Cardiac fibroblast (primary cell): ENCODE results near the gene GNAO1.

Experiments
- DNase-seq, 2 donors: peaks; one replicate each; pipeline versions ENCODE4 v3.0.0 to v3.0.0-alpha.2; 2010; ENCODE audit warnings: low read depth in 2 of 2
- H3K4me3 ChIP-seq, 2 donors: replicated peaks in 1 of 2; 1 replicate in 1 of 2; 2 replicates in 1 of 2; pipeline ENCODE4 v1.5.1; 2011; ENCODE audit warnings: low read depth in 2 of 2, low read length in 2 of 2, mild to moderate bottlenecking in 2 of 2, moderate library complexity in 1 of 2
- TF ChIP-seq, protein P1 (sequence below): IDR thresholded peaks from one replicate; pipeline ENCODE4 v1.5.1; 2011; ENCODE audit warnings: low read depth, mild to moderate bottlenecking, low read length, inconsistent platforms

GNAO1 gene

DNA sequence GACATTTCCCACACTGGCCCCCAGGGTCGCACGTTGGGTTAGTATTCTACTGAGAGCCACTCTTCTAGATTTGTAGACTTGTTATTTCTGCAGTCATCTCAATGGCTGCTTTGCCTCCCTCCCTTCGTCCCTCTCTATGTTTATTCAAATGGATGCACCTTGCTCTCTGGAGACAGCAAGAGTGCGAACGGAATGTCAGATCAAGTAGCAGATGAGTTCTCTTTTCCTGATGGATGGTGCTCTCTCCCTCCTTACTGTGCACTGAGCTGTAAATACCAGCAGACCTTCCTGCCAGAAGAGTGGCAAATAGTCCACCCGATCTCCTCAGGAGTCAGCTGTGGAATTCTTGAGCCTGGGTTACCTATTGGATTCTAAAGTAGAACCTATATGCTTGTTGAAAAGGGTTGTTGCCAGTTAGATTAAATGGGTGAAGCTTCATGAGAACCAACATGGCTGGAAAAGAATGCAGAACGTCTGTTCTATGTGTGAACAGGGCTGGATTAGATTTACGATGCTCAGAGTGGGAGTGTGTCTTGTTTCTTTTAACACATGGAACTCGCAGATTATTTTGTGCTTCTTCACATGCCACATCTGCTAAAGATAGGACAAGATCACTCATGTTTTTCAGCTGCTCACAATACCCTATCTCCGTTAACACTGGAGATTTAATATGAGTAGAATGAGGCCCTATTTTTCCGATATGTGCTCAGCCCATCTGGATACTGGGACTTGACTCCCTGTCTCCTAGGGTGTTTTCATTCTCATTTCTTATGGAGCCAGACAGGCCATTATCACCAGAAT is 6.1 kb downstream of the GNAO1 start:
- no peak overlapping the region for H3K4me3 ChIP-seq
- TF ChIP-seq, protein P1, sequence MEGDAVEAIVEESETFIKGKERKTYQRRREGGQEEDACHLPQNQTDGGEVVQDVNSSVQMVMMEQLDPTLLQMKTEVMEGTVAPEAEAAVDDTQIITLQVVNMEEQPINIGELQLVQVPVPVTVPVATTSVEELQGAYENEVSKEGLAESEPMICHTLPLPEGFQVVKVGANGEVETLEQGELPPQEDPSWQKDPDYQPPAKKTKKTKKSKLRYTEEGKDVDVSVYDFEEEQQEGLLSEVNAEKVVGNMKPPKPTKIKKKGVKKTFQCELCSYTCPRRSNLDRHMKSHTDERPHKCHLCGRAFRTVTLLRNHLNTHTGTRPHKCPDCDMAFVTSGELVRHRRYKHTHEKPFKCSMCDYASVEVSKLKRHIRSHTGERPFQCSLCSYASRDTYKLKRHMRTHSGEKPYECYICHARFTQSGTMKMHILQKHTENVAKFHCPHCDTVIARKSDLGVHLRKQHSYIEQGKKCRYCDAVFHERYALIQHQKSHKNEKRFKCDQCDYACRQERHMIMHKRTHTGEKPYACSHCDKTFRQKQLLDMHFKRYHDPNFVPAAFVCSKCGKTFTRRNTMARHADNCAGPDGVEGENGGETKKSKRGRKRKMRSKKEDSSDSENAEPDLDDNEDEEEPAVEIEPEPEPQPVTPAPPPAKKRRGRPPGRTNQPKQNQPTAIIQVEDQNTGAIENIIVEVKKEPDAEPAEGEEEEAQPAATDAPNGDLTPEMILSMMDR: no peak
- DNase-seq: no peak

DNA sequence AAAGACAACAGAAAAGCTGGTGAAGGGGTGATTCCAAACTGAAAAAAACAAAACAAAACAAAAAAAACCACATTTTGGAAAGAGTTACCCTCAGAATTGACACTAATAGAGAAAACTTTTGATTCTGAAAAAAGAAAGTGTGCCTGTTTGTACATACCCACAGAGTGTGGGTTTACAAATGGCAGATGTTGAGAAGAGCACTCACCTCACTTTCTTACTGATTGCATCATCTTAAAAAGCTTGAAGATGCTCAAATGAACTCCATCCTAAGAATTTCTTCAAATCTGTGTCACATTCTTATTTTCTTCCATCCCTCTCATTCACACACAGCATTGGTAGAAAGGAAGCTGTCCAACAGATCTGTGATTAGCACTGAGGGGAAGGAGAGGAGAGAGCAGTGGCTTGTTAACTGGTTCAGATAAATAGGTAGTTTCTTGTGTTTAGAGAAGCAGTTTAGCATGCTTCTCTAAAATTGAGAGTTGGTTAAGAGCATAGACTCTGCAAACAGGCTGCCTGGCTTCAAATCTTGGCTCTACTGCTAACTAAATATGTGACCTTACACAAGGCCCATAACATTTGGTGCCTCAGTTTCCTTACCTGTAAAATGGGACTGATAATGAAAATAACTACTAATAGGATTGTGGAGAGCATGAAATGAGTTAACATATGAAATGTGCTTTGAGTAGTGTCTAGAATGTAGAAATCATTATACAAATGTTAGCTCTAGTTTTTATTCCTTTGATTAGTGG is 6.9 kb downstream of the GNAO1 start:
- no peak for DNase-seq
- no peak overlapping the region for H3K4me3 ChIP-seq
- TF ChIP-seq, protein P1: no peak

DNA sequence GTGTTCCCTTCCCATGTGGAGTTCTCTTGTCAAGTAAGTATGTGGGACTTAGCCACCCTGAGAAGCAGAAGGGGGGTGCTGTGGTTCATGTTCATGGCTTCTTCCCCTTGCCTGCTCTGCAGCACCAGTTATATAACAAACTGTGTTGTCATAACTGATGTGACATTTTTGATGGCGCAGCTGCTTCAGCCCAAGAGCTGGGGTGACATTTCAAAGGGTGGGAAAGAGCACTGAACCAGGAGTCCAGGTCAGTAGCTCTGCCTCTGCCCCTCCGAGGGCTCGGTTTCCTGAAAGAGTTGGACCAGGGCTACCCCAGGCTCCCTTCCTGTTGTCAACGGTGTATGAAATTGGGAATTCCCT is 7.4 kb downstream of the GNAO1 start:
- no peak for DNase-seq
- TF ChIP-seq, protein P1: no peak
- H3K4me3 ChIP-seq: no peak overlapping the region

DNA sequence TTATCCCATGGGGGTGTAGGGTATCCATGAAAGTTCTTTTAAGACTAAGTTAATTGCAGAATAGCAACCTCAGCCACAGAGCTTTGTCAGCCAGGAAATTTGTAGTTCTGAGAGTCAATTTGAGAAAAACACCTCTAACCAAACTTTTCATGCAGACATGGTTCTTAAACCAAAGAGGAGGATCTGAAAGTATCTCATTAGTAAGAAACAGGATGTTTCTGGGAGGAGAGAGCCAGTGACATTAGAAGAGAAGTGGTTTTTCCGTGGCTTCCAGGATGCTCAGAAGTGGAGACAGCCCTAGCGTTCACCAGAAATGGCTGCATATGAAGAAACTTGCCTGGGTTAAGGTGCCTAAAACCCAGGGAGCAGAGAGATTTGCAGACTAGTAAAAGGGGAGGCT is 7.9 kb downstream of the GNAO1 start:
- H3K4me3 ChIP-seq: no peak overlapping the region
- DNase-seq: no peak
- TF ChIP-seq, protein P1: no peak

DNA sequence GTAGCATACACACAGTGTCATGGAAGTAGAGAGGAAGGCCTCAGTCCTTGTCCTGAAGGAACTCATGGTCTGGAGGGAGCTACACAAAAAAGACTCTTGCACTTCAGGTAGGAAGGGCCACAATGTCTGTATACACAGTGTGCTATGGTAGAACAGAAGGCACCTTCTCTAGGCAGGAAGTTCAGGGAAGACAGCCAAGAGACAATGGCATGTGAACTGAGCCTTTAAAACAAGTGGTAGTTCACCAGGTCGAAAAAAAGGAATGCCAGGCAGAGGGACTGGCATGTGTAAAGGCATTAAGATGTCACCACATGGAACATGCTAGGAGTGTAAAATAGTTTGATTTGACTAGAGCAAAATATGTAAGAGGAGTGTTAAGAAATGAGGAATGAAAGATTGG is 9.7 kb downstream of the GNAO1 start:
- no peak overlapping the region for H3K4me3 ChIP-seq
- TF ChIP-seq, protein P1: no peak
- no peak for DNase-seq

DNA sequence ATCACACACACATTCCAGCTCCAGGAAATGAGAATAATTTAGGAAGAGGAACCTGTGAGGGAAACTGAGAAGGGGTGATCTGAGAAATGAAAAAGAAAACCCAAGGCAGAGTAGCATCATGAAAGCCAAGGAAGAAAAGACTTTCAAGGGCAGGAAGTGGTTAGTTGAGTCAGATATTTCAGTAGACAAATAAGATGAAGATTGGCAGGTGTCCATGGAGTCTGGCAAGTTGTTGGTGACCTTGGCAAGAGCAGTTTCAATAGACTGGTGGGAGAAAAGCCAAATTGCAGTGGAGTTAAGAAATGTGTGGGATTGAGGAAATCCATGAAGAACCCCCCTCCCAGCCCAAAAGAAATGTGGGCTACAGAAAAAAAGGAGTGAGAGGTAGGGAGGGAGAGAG is 10.7 kb downstream of the GNAO1 start:
- no peak for DNase-seq
- TF ChIP-seq, protein P1: no peak
- no peak overlapping the region for H3K4me3 ChIP-seq
